SK-N-DZ (cell line): ENCODE results near the gene INPP5E. TPM values are rescaled to one million over a fixed set of nuclear protein-coding genes. Genes with fewer than 3 reads are reported as not detected.

ENCODE experiments used
- DNase-seq: peaks from one replicate; pipeline ENCODE4 v3.0.0-alpha.2; 2015; ENCODE audit warnings: low spot score
- polyA plus RNA-seq, 2 experiments: library from polyadenylated mRNA; depleted of rRNA; stranded (reverse); fragments of >200 nt; gene quantifications; 2 replicates each; pipeline ENCODE4 v1.2.3, GENCODE V29; 2014

INPP5E gene
- polyA plus RNA-seq (2014; cell fraction: cytosol; rRNA removed), result 11.3 and 19.1 TPM in 2 replicates
- polyA plus RNA-seq (2014; cell fraction: nucleus; rRNA removed), result 72.5 and 75.4 TPM in 2 replicates

DNA sequence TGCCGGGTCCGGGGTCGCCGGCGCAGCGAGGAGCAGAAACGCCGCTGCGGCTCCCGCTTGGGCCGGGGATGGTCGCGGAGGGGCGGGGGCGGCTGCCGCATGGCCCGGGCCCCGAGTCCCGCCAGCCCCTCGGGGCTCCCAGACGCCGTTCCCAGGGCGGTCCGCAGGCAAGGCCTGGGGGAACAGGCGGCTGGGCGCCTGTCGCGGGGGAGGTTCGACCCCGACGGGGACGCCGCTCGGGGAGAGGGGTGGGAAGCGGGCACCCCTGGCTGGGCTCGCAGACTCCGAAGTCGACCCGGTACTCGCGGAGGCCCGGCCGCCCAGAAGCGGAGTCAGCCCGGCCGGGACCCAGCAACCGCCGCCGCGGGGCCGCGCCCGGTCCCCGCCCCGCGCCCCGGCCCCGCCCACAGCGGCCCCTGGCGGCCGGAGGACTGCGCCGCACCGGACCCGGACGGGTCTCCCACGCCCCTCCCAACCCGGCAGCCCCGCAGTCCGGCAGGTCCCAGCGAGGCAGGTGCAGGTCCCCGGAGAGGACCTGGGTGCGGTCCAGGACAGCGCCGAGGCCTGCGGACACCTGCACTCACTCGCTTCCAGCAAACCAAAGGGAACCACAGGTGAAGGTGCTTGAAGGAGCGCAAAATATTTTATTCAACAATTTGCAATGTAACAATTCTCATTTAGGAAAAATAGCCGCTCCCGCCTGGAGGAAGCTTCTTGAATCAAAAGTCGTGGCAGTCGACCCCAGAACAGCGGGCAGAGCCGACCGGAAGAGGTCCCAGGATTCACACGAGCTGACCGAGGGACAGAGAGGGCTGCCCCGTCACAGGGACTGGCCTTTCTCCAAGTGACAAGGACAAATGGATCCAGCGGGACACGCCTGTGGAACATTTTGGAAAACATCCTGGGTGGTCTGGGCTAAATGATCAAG lies at the start of gene INPP5E:
TSS of gene INPP5E (minus strand) at position 365 of the 928 bp plus-strand sequence. CDS start 426 bp downstream, outside the sequence.
- DNase-seq, result peak; percentile 61

GRCh38 chr9:136488247-136489214 lies 48.9 kb upstream of the INPP5E start:
- peak; percentile 42 for DNase-seq

DNA sequence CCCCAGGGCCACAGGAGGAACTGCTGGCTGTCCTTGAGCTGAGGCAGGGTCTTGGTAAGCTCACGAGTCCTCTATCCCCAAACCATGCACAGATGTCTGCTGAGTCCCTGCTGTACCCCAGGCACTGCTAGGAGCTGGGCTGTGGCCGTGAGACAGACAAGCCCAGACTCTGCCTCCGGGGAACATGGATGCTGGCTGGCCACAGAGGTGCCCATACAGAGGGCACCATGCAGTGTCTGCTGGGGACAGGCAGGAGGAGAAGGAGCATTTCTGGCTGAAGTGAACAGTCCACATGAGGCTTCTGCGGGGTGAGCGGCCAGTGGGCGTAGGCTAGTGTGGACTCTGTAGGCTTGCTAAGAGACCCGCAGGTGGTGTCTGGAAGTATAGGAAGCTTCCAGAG lies 48.0 kb upstream of the INPP5E start:
- DNase-seq, result no peak

DNA sequence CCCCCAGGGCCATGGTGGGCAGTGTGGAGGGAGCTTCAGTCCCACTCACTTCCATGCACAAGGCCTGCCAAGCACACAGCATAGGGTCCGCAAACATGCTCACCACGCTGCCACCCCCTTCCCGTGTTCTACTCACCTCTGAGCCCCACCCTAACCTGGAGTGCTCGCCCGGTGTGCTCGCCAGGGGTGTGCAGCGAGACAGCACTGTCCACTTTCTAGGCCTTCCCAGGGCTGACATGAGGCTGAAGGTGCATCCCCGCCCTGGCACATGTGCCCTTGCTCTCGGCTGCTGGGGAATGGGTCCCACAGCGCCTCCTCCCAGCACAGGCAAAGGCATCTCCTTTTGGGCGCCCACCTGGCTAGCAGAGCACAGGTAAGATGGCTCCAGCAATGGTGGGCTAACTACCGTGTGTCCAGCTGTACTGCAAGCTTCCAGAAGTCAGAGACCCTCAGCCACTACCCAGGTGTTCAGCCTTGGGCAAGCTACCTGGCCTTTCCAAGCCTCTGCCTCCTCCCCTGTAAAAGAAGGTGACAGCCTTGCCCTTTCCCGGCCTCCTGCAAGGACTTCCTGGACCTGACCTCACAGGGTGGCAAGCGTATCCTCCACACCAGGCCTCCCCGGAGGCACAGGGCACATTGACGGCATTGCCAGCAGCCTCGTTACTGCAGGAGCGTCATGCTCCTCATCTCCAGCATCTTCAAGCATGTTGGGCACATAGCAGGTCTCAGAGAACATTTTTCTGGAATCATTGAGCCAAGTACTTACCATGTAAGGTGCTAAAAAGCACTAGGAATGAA lies 47.4 kb upstream of the INPP5E start:
- no peak for DNase-seq

GRCh38 chr9:136486131-136486530 lies 46.5 kb upstream of the INPP5E start:
- DNase-seq, result no peak

GRCh38 chr9:136485049-136486045 lies 45.7 kb upstream of the INPP5E start:
- peak; percentile 78 for DNase-seq

GRCh38 chr9:136484153-136485048 lies 44.8 kb upstream of the INPP5E start:
- no peak for DNase-seq

DNA sequence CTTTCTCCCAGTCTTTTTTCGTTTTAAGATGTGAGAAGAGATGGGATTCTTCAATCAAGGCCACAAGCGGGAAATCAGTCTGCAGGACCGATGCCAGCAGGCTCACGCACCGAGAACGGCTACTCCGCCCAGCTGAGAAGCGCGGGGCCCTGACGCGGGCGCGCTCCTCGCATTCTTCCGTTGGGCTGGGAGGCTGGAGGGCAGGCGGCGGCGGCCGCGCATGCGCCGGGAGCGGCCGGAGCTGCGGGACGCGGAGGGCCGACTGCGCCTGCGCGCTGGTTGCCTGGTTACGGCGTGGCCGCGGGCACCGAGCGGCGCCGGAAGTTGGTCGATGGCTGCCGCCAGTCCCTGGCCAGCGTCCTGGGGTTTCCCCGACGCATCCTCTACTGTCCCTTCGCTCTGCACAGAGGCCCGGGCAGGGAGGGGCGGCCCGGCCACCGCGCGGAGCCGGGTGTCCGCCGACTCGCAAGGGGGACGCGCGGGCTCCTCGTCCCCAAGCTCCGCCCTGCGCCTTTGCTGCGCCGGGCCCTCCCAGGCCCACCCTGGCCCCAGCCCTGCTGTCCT lies 44.0 kb upstream of the INPP5E start:
- peak; percentile 89 for DNase-seq

GRCh38 chr9:136482793-136483588 lies 43.3 kb upstream of the INPP5E start, which contains the start of gene SEC16A:
Gene SEC16A, minus strand, starts transcription at chr9:136483040. Its CDS starts 5,425 bp downstream, at chr9:136477615.
- peak; percentile 93 for DNase-seq

GRCh38 chr9:136482046-136482792 lies 42.6 kb upstream of the INPP5E start:
- no peak for DNase-seq

GRCh38 chr9:136481558-136481957 lies 41.9 kb upstream of the INPP5E start:
- no peak for DNase-seq

GRCh38 chr9:136476369-136477150 lies 36.9 kb upstream of the INPP5E start:
- DNase-seq, result no peak

DNA sequence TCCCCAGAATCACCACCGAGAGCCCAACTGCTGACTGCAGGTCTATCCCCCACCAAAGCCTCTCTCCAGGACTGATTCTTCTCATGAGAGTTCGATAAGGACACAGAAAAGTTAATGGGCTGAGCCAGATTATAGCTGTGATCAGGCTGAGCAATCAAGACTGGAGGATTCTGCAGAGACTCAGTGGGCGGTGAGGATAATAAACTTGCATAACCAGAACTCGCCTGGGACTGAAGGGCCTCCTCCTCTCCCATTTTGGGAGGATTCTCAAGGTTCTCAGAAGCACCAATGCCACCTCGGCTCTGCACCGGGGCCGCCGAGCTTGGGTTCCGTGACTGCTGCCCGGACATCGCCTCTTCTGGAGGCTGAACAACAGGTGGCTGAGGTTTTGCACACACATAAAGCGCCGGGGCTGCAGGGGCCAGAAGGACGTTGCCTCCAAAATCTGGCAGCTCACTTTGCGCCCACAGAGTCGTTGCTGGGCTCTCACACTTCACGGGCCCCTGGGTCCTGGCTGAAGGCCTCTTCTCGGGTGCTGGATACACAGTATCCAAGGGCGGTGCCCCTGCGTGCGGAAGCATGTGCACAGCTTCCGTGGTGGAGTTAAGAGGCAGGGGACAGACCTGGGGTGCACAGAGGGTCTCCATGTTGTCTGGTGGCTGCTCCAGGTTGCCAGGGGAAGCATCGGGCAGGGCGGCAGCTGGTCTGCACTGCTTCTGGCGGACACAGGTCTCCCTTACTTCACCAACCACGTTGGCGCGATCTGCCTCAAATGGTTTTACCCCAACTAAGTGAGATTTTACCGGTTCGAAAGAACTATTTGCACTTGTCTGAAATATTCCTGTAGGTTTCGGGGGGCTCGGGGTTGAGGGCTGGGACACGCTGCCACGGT lies 35.6 kb upstream of the INPP5E start:
- no peak for DNase-seq

GRCh38 chr9:136474021-136474640 lies 34.5 kb upstream of the INPP5E start:
- DNase-seq, result no peak
